BJ (cell line): ENCODE data around the gene KBTBD7. TPM values are rescaled to one million over a fixed set of nuclear protein-coding genes. Genes with fewer than 3 reads are reported as not detected.

Experiments used
- CTCF ChIA-PET: fragments of 350-600 bp; formaldehyde crosslinking; extraction: SDS; loops from one replicate; lab custom pipeline; 2021; ENCODE audit warnings: antibody characterized with exemption, inconsistent platforms; lab: Yijun Ruan, JAX
- POLR2A ChIA-PET: fragments of 300-600 bp; sonication (Branson Sonifier 250); formaldehyde crosslinking; extraction: SDS; loops from one replicate; lab custom pipeline; 2021; ENCODE audit warnings: antibody characterized with exemption; lab: Charles Lee
- DNase-seq: peaks from one replicate; pipeline ENCODE4 v3.0.0-alpha.2; 2011; ENCODE audit warnings: low read depth
- H3K27me3 ChIP-seq: 2 replicates; pipeline ENCODE4 v1.6.0; 2011; ENCODE audit warnings: low read length; ENCODE audit not compliant: control insufficient read depth, insufficient read depth
- H3K36me3 ChIP-seq: 2 replicates; pipeline ENCODE4 v1.5.1; 2011; ENCODE audit warnings: low read length; ENCODE audit not compliant: control insufficient read depth, insufficient read depth
- H3K4me3 ChIP-seq: 2 replicates; pipeline ENCODE4 v1.5.1; 2011; ENCODE audit warnings: low read depth, mild to moderate bottlenecking, control low read depth, low read length
- polyA plus RNA-seq: library from polyadenylated mRNA; depleted of rRNA; stranded (reverse); fragments of >200 nt; gene quantifications from 2 replicates; pipeline ENCODE4 v1.2.3, GENCODE V29; 2011
- TF ChIP-seq, protein P1 (sequence below): IDR thresholded peaks from 2 replicates; pipeline ENCODE4 v1.5.1; 2011; ENCODE audit warnings: low read depth, mild to moderate bottlenecking, control low read depth, inconsistent platforms, low read length, moderate library complexity; ENCODE audit not compliant: insufficient read depth

KBTBD7 gene
- polyA plus RNA-seq, 1 experiment: 3.2 TPM

DNA sequence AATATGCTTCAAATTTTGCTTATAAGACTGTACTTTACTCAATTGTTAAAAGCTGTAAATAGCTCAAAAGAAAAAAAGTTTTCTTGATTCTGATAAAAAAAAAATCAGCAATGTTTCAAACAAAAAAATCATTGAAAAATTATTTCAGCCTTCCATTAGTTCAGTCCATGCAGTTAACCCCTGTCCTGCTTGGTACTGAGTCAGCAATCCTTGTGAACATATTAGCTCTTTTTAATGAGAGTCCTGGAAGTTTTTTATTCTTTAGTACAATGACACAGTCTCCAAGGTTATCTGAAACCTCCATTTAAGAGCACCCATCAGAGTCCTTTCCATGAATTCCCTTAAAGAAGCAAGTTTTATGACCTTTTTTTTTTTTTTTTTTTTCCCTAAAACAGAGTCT is 40.3 kb downstream of the KBTBD7 start:
- POLR2A ChIA-PET: interaction anchor here (0.6 kb wide), 1 partner anchor 63 kb away, joined by 4 read pairs; no protein-coding TSS in a partner anchor
- CTCF ChIA-PET: interaction anchor here (2.0 kb wide), 1 partner anchor 43 kb away, joined by 7 read pairs; no protein-coding TSS in a partner anchor
- no peak for DNase-seq
- no peak overlapping the region for H3K4me3 ChIP-seq
- no peaks in the 10 kb centered on the region for H3K36me3 ChIP-seq
- TF ChIP-seq, protein P1, sequence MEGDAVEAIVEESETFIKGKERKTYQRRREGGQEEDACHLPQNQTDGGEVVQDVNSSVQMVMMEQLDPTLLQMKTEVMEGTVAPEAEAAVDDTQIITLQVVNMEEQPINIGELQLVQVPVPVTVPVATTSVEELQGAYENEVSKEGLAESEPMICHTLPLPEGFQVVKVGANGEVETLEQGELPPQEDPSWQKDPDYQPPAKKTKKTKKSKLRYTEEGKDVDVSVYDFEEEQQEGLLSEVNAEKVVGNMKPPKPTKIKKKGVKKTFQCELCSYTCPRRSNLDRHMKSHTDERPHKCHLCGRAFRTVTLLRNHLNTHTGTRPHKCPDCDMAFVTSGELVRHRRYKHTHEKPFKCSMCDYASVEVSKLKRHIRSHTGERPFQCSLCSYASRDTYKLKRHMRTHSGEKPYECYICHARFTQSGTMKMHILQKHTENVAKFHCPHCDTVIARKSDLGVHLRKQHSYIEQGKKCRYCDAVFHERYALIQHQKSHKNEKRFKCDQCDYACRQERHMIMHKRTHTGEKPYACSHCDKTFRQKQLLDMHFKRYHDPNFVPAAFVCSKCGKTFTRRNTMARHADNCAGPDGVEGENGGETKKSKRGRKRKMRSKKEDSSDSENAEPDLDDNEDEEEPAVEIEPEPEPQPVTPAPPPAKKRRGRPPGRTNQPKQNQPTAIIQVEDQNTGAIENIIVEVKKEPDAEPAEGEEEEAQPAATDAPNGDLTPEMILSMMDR: no peak
- no peaks in the 10 kb centered on the region for H3K27me3 ChIP-seq

GRCh38 chr13:41152005-41152404 is 42.4 kb downstream of the KBTBD7 start:
- CTCF ChIA-PET: no interaction called here
- H3K27me3 ChIP-seq: no peaks in the 10 kb centered on the region
- H3K4me3 ChIP-seq: no peak overlapping the region
- POLR2A ChIA-PET: no interaction called here
- TF ChIP-seq, protein P1: no peak
- no peaks in the 10 kb centered on the region for H3K36me3 ChIP-seq
- no peak for DNase-seq

DNA sequence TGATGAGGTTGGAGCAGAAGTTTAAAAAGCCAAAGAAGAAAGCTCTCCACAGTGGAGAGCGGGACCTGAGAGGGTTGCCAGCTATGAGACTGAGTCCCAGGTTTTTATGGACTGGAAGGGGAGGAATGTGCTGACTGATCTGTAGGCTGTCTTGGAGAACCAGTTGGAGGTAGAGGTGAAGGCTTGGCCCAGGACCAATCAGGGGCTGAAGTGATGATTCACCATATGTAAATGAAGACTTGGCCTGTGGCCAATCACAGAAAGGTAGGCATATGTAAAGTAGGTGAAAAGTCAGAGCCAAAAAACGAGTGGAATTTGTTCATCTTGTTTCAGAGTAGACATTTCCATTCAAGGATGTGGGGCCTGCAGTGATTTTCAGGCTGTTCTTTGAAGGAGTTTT is 44.3 kb downstream of the KBTBD7 start:
- POLR2A ChIA-PET: no interaction called here
- CTCF ChIA-PET: no interaction called here
- Histone ChIP-seq H3K4me3 (no peak overlapping the region), H3K27me3 (no peaks in the 10 kb centered on the region), H3K36me3 (no peaks in the 10 kb centered on the region)
- TF ChIP-seq, protein P1: no peak
- DNase-seq: no peak

DNA sequence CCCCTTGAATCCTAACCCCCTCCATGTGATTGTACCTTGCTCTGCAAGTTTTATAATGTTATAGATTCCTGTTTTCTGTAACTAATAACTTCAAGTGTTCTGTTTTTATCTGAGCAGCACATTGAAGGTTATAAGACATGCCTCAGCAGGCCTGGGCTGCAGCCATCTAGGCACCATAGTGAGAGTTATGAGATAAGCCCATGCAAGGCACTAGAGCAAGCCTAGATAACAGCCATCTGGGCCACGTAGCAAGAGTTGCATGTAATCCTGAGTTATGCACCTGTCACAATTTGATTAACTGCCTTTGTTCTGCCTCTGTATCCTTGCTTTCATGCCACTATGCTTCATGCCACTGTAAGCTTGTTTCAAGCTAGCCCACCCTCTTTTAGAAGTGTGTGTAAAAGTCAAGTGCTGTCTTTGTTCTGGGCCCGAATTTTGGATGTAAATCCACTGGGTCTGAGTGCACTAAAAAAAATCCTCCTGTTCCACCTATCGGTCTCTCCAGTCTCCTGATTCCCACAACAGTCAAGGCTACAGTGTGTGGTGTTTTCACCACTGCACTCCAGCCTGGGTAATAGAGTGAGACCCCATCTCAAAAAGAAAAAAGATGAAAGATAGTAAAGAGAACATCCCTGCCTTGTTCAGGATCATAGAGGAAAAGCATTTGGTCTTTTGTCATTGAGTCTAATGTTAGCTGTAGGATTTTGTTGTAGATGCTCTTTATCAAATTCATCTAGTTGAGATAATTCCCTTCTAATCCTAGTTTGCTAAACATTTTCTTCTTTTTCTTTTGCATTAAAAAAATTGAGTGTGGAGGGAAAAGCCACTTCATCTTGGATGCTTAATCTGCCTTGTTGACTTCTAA is 45.7 kb downstream of the KBTBD7 start:
- CTCF ChIA-PET: no interaction called here
- Histone ChIP-seq H3K36me3 (no peaks in the 10 kb centered on the region), H3K27me3 (no peaks in the 10 kb centered on the region), H3K4me3 (no peak overlapping the region)
- POLR2A ChIA-PET: no interaction called here
- no peak for DNase-seq
- TF ChIP-seq, protein P1: no peak

GRCh38 chr13:41145136-41145908 is 49.0 kb downstream of the KBTBD7 start:
- H3K27me3 ChIP-seq: no peaks in the 10 kb centered on the region
- H3K36me3 ChIP-seq: no peaks in the 10 kb centered on the region
- TF ChIP-seq, protein P1: no peak
- no peak overlapping the region for H3K4me3 ChIP-seq
- ChIA-PET CTCF (interaction anchor here (0.7 kb wide), 2 partner anchors 29 to 1734 kb away, joined by 3 to 4 read pairs; no protein-coding TSS in a partner anchor), POLR2A (no interaction called here)
- DNase-seq: no peak
